Measurements from ENCODE around the gene C22orf42. TPM values are rescaled to one million over a fixed set of nuclear protein-coding genes. Genes with fewer than 3 reads are reported as not detected.
"Not testable (repeated sequence)": the region's sequence is repeated elsewhere in the genome, so short reads cannot be mapped to it uniquely, and the experiment has no call there.

Gene C22orf42
- total RNA-seq, 1 donor: not detected

GRCh38 chr22:32164075-32164860 is 5.2 kb upstream of the C22orf42 start:
- H3K9me3 ChIP-seq (ENCODE audit: low read depth, low read length): no peaks in the 10 kb centered on the region
- H3K4me1 ChIP-seq (ENCODE audit: insufficient read depth, low read length): no peaks in the 10 kb centered on the region
- no peak overlapping the region for H2AFZ ChIP-seq (ENCODE audit: low read length)
- H4K20me1 ChIP-seq (ENCODE audit: insufficient read depth, low read length): no peaks in the 10 kb centered on the region
- TF ChIP-seq CTCF (IDR thresholded peaks at IDR 0.05; ENCODE audit: extremely low read depth, low read depth, low read length): no peak
- no peaks in the 10 kb centered on the region for H3K79me2 ChIP-seq (ENCODE audit: insufficient read depth, low read length)
- no peaks in the 10 kb centered on the region for H3K36me3 ChIP-seq (ENCODE audit: insufficient read depth, low read length)
- peak; percentile 58 for DNase-seq (ENCODE audit: insufficient read length, low spot score, missing footprints)
- H3K27me3 ChIP-seq (ENCODE audit: insufficient read depth, low read length): peaks cover 8% of the 10 kb centered on the region
- H3K4me3 ChIP-seq (ENCODE audit: insufficient read depth, low read length): no peak overlapping the region
- H3K4me2 ChIP-seq (ENCODE audit: insufficient read depth, low read length): no peak overlapping the region
- no peak overlapping the region for H3K27ac ChIP-seq (ENCODE audit: low read depth, low read length)

GRCh38 chr22:32160411-32160810 is 1.3 kb upstream of the C22orf42 start:
- H3K4me2 ChIP-seq (ENCODE audit: insufficient read depth, low read length); H3K79me2 ChIP-seq (ENCODE audit: insufficient read depth, low read length); H2AFZ ChIP-seq (ENCODE audit: low read length); H4K20me1 ChIP-seq (ENCODE audit: insufficient read depth, low read length); H3K9me3 ChIP-seq (ENCODE audit: low read depth, low read length); H3K4me1 ChIP-seq (ENCODE audit: insufficient read depth, low read length); H3K36me3 ChIP-seq (ENCODE audit: insufficient read depth, low read length); H3K27me3 ChIP-seq (ENCODE audit: insufficient read depth, low read length); DNase-seq (ENCODE audit: insufficient read length, low spot score, missing footprints); H3K4me3 ChIP-seq (ENCODE audit: insufficient read depth, low read length); H3K27ac ChIP-seq (ENCODE audit: low read depth, low read length): not testable (repeated sequence)

DNA sequence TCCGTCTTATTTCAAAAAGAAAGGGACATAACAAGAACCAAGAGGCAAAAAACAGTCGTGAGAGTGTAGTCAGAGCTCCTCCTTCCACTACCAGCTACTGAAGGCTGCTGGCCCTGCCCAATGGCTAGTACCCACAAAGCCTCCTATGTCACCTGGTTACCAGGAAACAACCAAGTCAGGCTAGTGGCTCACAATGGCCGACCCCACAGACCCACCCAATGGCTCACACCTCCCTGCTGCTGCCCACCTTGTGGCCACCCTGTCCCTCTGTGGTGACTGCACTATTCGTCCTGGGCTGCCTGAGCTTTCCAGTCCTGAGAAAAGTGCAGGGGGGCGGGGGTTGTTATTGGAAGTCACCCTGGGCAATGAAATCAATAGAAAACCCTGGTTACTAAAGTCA is 1.5 kb downstream of the C22orf42 start:
- H3K36me3 ChIP-seq (ENCODE audit: insufficient read depth, low read length); H3K27ac ChIP-seq (ENCODE audit: low read depth, low read length); H3K4me2 ChIP-seq (ENCODE audit: insufficient read depth, low read length); H3K4me3 ChIP-seq (ENCODE audit: insufficient read depth, low read length); DNase-seq (ENCODE audit: insufficient read length, low spot score, missing footprints); H4K20me1 ChIP-seq (ENCODE audit: insufficient read depth, low read length); H3K4me1 ChIP-seq (ENCODE audit: insufficient read depth, low read length); H3K79me2 ChIP-seq (ENCODE audit: insufficient read depth, low read length); H2AFZ ChIP-seq (ENCODE audit: low read length); H3K9me3 ChIP-seq (ENCODE audit: low read depth, low read length): not testable (repeated sequence)
- H3K27me3 ChIP-seq (ENCODE audit: insufficient read depth, low read length): peaks cover 11% of the 10 kb centered on the region

- H3K79me2 ChIP-seq (ENCODE audit: insufficient read depth, low read length); H3K4me2 ChIP-seq (ENCODE audit: insufficient read depth, low read length); H3K9me3 ChIP-seq (ENCODE audit: low read depth, low read length); H3K27ac ChIP-seq (ENCODE audit: low read depth, low read length); H3K4me3 ChIP-seq (ENCODE audit: insufficient read depth, low read length); H4K20me1 ChIP-seq (ENCODE audit: insufficient read depth, low read length); H3K36me3 ChIP-seq (ENCODE audit: insufficient read depth, low read length); DNase-seq (ENCODE audit: insufficient read length, low spot score, missing footprints); H2AFZ ChIP-seq (ENCODE audit: low read length); H3K4me1 ChIP-seq (ENCODE audit: insufficient read depth, low read length): not testable (repeated sequence)
- H3K27me3 ChIP-seq (ENCODE audit: insufficient read depth, low read length): peaks cover 11% of the 10 kb centered on the region
These were observed 4.4 kb downstream of the C22orf42 start for GRCh38 chr22:32154727-32155126.

GRCh38 chr22:32151641-32152040 is 7.5 kb downstream of the C22orf42 start:
- H3K4me3 ChIP-seq (ENCODE audit: insufficient read depth, low read length); DNase-seq (ENCODE audit: insufficient read length, low spot score, missing footprints); H4K20me1 ChIP-seq (ENCODE audit: insufficient read depth, low read length); H2AFZ ChIP-seq (ENCODE audit: low read length); H3K4me1 ChIP-seq (ENCODE audit: insufficient read depth, low read length); H3K9me3 ChIP-seq (ENCODE audit: low read depth, low read length); H3K27ac ChIP-seq (ENCODE audit: low read depth, low read length); H3K27me3 ChIP-seq (ENCODE audit: insufficient read depth, low read length); H3K4me2 ChIP-seq (ENCODE audit: insufficient read depth, low read length); H3K36me3 ChIP-seq (ENCODE audit: insufficient read depth, low read length); H3K79me2 ChIP-seq (ENCODE audit: insufficient read depth, low read length): not testable (repeated sequence)

DNA sequence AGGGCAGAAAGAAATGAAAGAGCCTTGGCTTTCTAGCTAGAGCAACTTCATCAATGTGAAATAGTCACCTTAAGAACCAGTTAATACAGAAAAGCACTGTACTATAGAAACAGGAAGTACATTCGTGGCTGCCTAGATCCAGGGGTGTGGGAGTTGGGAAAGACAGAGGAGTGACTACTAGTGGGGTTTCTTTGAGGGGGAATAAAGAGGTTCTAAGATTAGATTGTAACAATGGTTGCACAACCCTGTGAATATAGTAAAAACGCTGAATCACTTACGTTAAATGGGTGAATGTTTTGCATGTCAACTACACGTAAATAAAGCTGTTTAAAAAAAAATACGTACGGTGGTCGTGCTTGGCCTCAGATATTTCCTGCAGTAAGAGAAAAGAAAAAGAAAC is 8.5 kb downstream of the C22orf42 start:
- H3K36me3 ChIP-seq (ENCODE audit: insufficient read depth, low read length); H3K27ac ChIP-seq (ENCODE audit: low read depth, low read length); H3K27me3 ChIP-seq (ENCODE audit: insufficient read depth, low read length); H3K79me2 ChIP-seq (ENCODE audit: insufficient read depth, low read length); H2AFZ ChIP-seq (ENCODE audit: low read length); H3K4me3 ChIP-seq (ENCODE audit: insufficient read depth, low read length); H4K20me1 ChIP-seq (ENCODE audit: insufficient read depth, low read length); DNase-seq (ENCODE audit: insufficient read length, low spot score, missing footprints); H3K9me3 ChIP-seq (ENCODE audit: low read depth, low read length); H3K4me1 ChIP-seq (ENCODE audit: insufficient read depth, low read length); H3K4me2 ChIP-seq (ENCODE audit: insufficient read depth, low read length): not testable (repeated sequence)

DNA sequence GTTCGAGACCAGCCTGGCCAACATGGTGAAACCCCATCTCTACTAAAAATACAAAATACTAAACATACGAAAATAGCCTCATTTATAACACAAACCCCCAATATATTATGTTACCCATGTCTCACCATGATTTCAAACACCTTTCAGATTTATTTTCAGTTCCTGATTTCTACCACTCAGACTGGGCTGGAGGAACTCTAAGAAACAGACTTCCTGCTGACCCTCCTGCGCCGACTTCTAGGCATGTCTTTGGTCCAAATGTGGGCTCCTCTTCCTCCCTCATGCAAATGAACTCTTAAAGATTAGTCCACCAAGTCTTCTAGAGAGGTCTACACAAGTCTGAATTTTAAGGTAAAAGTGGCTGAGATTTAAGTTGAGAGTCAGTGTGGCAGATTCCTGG is 10.7 kb downstream of the C22orf42 start:
- not testable (repeated sequence) for H3K27ac ChIP-seq (ENCODE audit: low read depth, low read length); H2AFZ ChIP-seq (ENCODE audit: low read length); H3K36me3 ChIP-seq (ENCODE audit: insufficient read depth, low read length); H3K27me3 ChIP-seq (ENCODE audit: insufficient read depth, low read length); H3K4me1 ChIP-seq (ENCODE audit: insufficient read depth, low read length); H4K20me1 ChIP-seq (ENCODE audit: insufficient read depth, low read length); DNase-seq (ENCODE audit: insufficient read length, low spot score, missing footprints); H3K9me3 ChIP-seq (ENCODE audit: low read depth, low read length); H3K4me2 ChIP-seq (ENCODE audit: insufficient read depth, low read length); H3K4me3 ChIP-seq (ENCODE audit: insufficient read depth, low read length); H3K79me2 ChIP-seq (ENCODE audit: insufficient read depth, low read length)

- H3K27ac ChIP-seq (ENCODE audit: low read depth, low read length); H3K27me3 ChIP-seq (ENCODE audit: insufficient read depth, low read length); H4K20me1 ChIP-seq (ENCODE audit: insufficient read depth, low read length); H2AFZ ChIP-seq (ENCODE audit: low read length); H3K4me1 ChIP-seq (ENCODE audit: insufficient read depth, low read length); H3K9me3 ChIP-seq (ENCODE audit: low read depth, low read length); H3K4me3 ChIP-seq (ENCODE audit: insufficient read depth, low read length); H3K36me3 ChIP-seq (ENCODE audit: insufficient read depth, low read length); H3K79me2 ChIP-seq (ENCODE audit: insufficient read depth, low read length); H3K4me2 ChIP-seq (ENCODE audit: insufficient read depth, low read length); DNase-seq (ENCODE audit: insufficient read length, low spot score, missing footprints): not testable (repeated sequence)
These were observed 12.0 kb downstream of the C22orf42 start for GRCh38 chr22:32147128-32147527.

Data from osteoblast (primary cell).